Activated CD4-positive, CD25-positive, alpha-beta regulatory T cell (primary cell): ENCODE measurements around the gene OSBPL10.

Experiments
- DNase-seq, 4 experiments: peaks; one replicate each; lab custom pipeline; 2025; lab: John Stamatoyannopoulos, UW

The OSBPL10 gene

DNA sequence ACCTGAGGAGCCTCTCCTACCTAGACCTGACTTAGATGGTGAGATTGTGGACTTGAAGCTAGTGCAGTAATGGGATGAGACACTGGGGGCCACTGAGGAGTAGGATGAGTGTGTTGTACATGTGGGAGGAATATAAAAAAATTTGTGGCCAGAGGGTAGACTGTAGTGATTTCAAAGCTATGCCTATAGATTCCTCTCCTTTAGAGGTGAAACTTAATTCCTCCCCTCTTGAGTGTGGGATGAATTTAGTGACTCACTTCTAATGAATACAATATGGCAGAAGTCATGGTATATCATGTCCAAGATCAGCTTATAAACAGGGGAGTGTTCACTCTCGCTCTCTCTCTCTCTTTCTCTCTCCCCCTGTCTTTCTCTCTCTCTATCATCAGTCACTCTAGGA, 7.2 kb upstream of the OSBPL10 start:
- DNase-seq: no peak

DNA sequence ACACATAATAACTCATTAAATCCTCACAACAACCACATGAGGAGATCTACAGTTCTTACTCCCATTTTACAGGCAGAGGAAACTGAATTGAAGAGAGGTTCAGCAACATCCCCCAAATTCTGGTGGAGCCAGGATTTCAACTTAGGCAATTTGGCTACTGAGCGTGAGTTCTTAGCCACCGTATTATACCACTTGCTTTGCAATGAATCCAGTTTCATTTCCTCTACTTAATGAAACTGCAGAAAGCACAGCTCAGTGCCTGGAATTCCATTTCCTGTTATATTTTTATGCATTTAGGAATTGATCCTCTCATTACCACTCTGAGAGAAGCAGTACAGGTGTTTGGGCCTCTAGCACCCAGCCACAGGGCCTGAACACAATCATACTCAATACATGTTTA, 4.8 kb upstream of the OSBPL10 start:
- no peak for DNase-seq

GRCh38 chr3:31984321-31984720, 3.3 kb upstream of the OSBPL10 start:
- no peak for DNase-seq

- peak in 2 of 4 experiments; percentile 9 to 10 for DNase-seq
Observed at GRCh38 chr3:31980530-31981205, 394 bp downstream of the OSBPL10 start.

DNA sequence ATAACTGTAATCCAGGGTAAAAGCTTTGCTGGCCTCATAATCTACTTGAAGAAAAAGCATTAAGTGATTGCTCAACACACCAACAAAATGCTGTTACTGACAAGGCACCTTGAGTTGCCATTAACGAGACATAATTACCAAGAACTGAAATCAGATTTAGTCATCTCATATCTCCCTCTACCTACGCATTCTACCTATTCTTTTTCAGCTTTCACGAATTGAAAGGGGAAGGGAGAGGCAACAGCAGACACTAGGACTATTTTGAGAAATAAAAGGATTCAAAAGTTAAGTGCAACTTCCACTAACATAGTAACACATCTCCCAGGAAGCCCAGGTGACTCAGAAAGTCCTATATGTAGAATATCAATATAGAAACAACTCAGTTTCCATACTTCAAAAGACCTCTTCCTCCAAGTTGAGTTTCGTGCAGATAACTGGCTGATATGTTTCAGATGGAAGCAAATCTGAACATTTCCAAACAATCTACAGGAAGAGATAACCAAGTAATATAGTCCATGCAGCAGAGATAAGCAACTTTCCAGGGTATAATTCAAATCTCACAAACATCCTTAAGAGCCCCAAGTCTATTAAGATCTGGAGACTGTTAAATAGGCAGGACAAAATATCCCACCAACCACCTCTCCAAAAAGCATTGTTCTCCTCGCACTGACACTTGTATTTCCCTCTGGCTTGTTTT, 1.9 kb downstream of the OSBPL10 start:
- DNase-seq: no peak

GRCh38 chr3:31978553-31978952, 2.5 kb downstream of the OSBPL10 start:
- no peak for DNase-seq

DNA sequence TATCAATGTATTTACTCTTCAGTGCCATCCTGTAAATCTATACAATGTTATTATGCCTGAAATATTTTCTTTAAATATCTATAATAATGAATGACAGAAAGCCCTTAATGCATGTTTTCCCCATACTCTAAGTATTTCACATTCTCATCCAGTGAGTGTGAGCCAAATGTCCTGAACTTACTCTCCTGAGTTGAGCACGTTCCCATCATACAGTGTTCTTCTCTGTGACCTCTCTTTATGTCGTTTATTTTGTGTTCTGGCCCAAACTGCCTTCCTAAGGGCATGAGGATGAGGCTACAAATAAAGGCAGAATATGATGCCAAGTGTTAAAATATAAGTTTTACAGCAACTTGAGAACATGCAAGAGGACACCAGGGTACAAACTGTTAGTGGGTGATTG, 3.3 kb downstream of the OSBPL10 start:
- DNase-seq: no peak

- no peak for DNase-seq
Observed at GRCh38 chr3:31976302-31976701, 4.8 kb downstream of the OSBPL10 start.

DNA sequence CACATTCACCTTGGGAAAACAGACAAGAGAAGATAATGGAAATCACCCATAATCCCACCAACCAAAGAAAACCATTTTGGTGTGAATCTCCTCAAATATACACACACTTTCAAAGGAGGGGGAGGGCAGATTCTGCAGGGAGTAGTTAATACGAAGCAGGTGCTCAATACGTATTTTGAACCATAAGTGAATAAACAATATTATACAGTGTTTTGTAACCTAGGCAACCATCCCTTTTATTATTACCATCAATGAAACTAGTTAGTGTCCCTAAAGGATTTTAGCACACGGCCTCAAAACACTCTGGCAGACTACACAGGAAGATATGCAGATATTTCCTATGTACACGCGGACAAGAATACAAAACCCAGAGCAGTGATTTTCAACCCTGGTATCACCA, 6.1 kb downstream of the OSBPL10 start:
- no peak for DNase-seq

GRCh38 chr3:31974471-31974870, 6.6 kb downstream of the OSBPL10 start:
- no peak for DNase-seq

DNA sequence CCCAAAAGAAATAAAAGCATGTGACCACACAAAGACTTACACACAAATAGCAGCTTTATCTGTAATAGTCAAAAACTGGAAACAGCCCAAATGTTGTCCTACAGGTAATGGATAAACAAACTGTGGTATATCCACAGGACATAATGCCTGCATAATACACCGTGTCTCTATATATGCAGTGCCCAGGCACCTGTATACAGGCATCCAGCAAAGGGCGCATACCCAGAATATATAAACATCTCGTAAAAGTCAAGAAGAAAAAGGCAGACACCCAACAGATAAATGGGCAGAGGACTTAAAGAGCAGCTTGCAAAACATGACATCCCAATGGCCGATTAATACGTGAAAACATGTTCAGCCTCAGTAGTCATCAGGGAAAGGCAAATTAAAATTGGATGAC, 7.2 kb downstream of the OSBPL10 start:
- no peak for DNase-seq

GRCh38 chr3:31973081-31973480, 8.0 kb downstream of the OSBPL10 start:
- no peak for DNase-seq

- no peak for DNase-seq
Observed at GRCh38 chr3:31971607-31972006, 9.5 kb downstream of the OSBPL10 start.

- DNase-seq: no peak
Observed at GRCh38 chr3:31968927-31969418, 12.1 kb downstream of the OSBPL10 start.

- no peak for DNase-seq
Observed at GRCh38 chr3:31968369-31968926, 12.6 kb downstream of the OSBPL10 start.

DNA sequence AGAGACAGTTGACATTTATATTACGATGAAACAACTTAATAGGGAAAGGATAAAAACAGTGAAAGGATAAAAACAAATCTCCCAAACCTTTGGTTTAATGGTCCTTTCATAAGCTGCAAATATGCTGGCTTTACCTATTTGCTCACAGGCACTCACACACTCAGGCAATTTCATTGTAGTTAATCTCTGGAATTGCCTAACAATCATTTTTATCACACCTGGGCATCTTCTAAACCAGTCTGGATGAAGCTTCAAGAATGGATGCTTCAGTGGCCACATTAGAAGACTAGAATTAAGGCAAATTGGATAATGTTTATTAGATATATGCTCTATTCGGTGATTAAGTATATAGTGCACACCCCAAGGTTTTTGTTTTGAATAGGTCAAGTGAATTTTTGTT, 13.5 kb downstream of the OSBPL10 start:
- DNase-seq: no peak

DNA sequence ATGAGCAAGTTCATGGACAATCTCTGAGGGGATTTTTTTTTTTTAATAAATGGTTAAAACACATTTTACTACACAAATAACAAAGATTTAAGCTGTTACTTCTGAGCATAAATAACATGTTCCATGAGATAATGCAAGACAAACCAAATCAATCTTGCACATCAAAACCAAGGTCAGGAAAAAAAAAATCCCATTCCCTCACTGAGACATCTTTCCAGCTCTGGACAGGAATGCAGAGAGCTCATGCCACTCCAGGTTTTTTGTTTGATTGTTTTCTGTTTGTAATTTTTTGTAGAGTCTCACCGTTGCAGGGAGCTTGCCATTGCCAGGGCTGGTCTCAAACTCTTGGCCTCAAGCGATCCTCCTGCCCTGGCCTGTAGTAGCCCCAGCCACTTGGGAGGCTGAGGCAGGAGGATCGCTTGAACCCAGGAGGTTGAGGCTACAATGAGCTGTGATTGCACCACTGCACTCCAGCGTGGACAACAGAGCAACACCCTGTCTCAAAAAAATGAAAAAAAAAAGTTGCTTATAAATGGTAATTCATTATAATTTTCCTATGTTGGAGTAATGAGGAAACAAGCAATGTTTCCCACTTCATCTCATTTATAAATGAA, 14.0 kb downstream of the OSBPL10 start:
- no peak for DNase-seq

DNA sequence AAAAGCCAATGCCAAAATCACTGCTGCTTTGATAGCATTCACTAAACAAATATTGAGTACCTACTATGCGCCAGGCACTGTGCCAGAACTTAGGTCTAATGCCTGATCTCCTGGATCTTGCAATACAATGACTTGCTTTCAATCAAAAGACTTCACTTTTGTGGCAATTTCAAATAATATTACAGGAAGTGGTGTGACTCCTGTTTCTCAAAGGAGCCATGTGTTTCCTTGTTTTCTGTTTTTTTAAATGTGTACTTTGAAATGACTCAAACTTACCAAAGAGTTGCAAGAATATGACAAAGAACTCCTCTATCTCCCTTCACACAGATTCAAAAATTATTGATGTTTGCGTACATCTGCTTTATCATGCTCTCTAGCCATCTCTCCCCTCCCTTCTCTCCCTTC, 18.3 kb downstream of the OSBPL10 start:
- no peak for DNase-seq

- no peak for DNase-seq
Observed at GRCh38 chr3:31960793-31961431, 20.1 kb downstream of the OSBPL10 start.

- no peak for DNase-seq
Observed at GRCh38 chr3:31959951-31960792, 20.9 kb downstream of the OSBPL10 start.

- no peak for DNase-seq
Observed at GRCh38 chr3:31959251-31959650, 21.8 kb downstream of the OSBPL10 start.
